Heart right ventricle (tissue), 16 donors: ENCODE measurements around the gene TCF12. TPM values are rescaled to one million over a fixed set of nuclear protein-coding genes. Genes with fewer than 3 reads are reported as not detected.

ENCODE experiments used
- ATAC-seq, 8 donors: fragments of 200-7000 bp; cut with Tn5 transposase; one replicate each; pipeline ENCODE4 v1.9.1; 2020; ENCODE audit warnings: mild to moderate bottlenecking in 8 of 8, moderate library complexity in 8 of 8, moderate number of reproducible peaks in 1 of 8
- DNase-seq, 2 donors: peaks; one replicate each; pipeline ENCODE4 v3.0.0-alpha.2; 2020
- H3K27ac ChIP-seq, 10 donors: fragments of 200-600 bp; sonication (generic) in 2 of 10; one replicate each; pipeline versions ENCODE4 v1.5.0 to v1.8.0; 2020 to 2022; ENCODE audit warnings: mild to moderate bottlenecking in 3 of 10
- H3K27me3 ChIP-seq, 7 donors: fragments of 200-600 bp; one replicate each; pipeline ENCODE4 v1.8.0; 2021 to 2022; ENCODE audit warnings: mild to moderate bottlenecking in 2 of 7
- H3K36me3 ChIP-seq, 9 donors: fragments of 200-600 bp; sonication (generic) in 1 of 9; one replicate each; pipeline versions ENCODE4 v1.5.0 to v1.8.0; 2020 to 2022; ENCODE audit warnings: mild to moderate bottlenecking in 2 of 9
- H3K4me1 ChIP-seq, 9 donors: fragments of 200-600 bp; sonication (generic) in 1 of 9; one replicate each; pipeline versions ENCODE4 v1.5.0 to v1.8.0; 2020 to 2022; ENCODE audit warnings: mild to moderate bottlenecking in 4 of 9
- H3K4me3 ChIP-seq, 10 donors: fragments of 200-600 bp; sonication (generic) in 2 of 10; one replicate each; pipeline versions ENCODE4 v1.5.0 to v1.8.0; 2020 to 2022; ENCODE audit warnings: mild to moderate bottlenecking in 7 of 10, moderate library complexity in 2 of 10
- H3K9me3 ChIP-seq, 11 donors: fragments of 200-600 bp in 10 of 11; sonication (generic) in 2 of 11; one replicate each; pipeline versions ENCODE4 v1.5.0 to v1.8.0; 2013 to 2022; ENCODE audit warnings: mild to moderate bottlenecking in 2 of 11, control low read depth in 1 of 11, moderate library complexity in 1 of 11
- WGBS, 2 donors: extraction: QIAGEN DNeasy Blood & Tissue Kit; methylation state at CpG; one replicate each; pipeline ENCODE4 v1.1.7; 2013; ENCODE audit warnings: inconsistent platforms in 1 of 2; 5-methylcytosine and 5-hydroxymethylcytosine counted together
- intact Hi-C, 10 donors: fragments of 100-400 bp; cut with DNase I; formaldehyde crosslinking; loops; one replicate each; pipeline versions ENCODE4 v1.11.1 to v1.14.2; 2022
- polyA plus RNA-seq, 2 donors: library from polyadenylated mRNA; stranded (reverse); fragments of 200-250 nt; gene quantifications; one replicate each; pipeline ENCODE4 v1.2.3, GENCODE V29; 2013
- total RNA-seq, 10 donors: library from RNA; stranded (reverse); fragmentation: NEBNext Ultra II Directional in 3 of 10; extraction: Animal tissue kit (Norgen Biotek cat#: 25700) in 3 of 10; gene quantifications; one replicate each; pipeline versions ENCODE4 v1.2.1 to v1.2.4, GENCODE V29; 2021 to 2023
- TF ChIP-seq, protein P1 (sequence below), 9 donors: fragments of 200-600 bp; sonication (generic) in 2 of 9; IDR thresholded peaks; one replicate each; pipeline versions ENCODE4 v1.5.0 to v1.8.0; 2021 to 2022; ENCODE audit warnings: antibody characterized with exemption in 9 of 9, mild to moderate bottlenecking in 5 of 9, moderate library complexity in 1 of 9
- donor health status: Arrhythmogenic right ventricular cardiomyopathy.
- donor health status: ischemic (EF 13 %, LVEDD 7.1; RV severe dilation, severe dysfunction).
- donor health status: healthy with polysubstance abuse.
- donor health status: DM: no; HTN: yes; CAD: no.
- donor health status: DM: no; HTN: no; CAD: no.
- donor health status: ischemic (EF 25% LVEDD 6.9; RV normal size, moderate dysfunction).
- donor health status: ischemic (EF 25% LVEDD 5.7; RV mildly dilated, moderate dysfunction).
- donor health status: healthy.
- donor health status: DM: yes; HTN: yes; CAD: no.
- donor health status: Ischemic cardiomyopathy.
- donor health status: ischemic (EF 35%, LVEDD 5.7; RV mildly dilated, moderate dysfunction).
- donor health status: nonischemic (EF 11% LVEDD 7.7; RV severe dilation, severe dysfunction).
- donor health status: DM: yes; HTN: yes; CAD: no.
- donor health status: PGD.
- donor health status: ischemic (EF 29% LVEDD 5.4; RV normal size, mild dysfunction).
- donor health status: nonischemic (EF 23%, LVEDD 6.1; RV moderate dilation, normal function).

The TCF12 gene
- total and polyA plus RNA-seq, 12 donors: 8.7 to 55.7 (median 38.4) TPM

DNA sequence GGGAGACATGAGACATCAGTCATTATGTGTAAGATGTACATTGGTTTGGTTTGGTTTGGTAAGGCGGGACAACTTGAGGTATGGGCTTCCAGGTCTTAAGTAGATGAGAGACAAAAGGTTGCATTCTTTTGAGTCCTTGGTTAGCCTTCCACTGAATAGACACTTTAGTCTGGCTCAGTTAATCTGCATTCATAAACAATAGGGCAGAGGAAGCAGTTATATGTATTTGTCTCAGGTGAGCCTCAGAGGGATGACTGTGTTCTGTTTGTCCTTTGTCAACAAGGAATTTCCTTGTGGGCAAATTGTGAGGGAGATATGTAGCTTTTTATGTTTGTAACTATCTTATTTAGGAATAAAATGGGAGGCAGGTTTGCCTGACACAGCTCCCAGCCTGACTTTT is 50.4 kb downstream of the TCF12 start:
- H3K27me3 ChIP-seq: no peaks in the 10 kb centered on the region
- TF ChIP-seq, protein P1, sequence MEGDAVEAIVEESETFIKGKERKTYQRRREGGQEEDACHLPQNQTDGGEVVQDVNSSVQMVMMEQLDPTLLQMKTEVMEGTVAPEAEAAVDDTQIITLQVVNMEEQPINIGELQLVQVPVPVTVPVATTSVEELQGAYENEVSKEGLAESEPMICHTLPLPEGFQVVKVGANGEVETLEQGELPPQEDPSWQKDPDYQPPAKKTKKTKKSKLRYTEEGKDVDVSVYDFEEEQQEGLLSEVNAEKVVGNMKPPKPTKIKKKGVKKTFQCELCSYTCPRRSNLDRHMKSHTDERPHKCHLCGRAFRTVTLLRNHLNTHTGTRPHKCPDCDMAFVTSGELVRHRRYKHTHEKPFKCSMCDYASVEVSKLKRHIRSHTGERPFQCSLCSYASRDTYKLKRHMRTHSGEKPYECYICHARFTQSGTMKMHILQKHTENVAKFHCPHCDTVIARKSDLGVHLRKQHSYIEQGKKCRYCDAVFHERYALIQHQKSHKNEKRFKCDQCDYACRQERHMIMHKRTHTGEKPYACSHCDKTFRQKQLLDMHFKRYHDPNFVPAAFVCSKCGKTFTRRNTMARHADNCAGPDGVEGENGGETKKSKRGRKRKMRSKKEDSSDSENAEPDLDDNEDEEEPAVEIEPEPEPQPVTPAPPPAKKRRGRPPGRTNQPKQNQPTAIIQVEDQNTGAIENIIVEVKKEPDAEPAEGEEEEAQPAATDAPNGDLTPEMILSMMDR (IDR thresholded peaks at IDR 0.05): no peak
- no peak overlapping the region for H3K4me3 ChIP-seq
- DNase-seq (no peak), ATAC-seq (no peak)
- peaks cover 0 to 85% (median 49%) of the 10 kb centered on the region in 9 donors for H3K4me1 ChIP-seq
- intact Hi-C loops: no loop called here
- WGBS, 2 donors: 100% methylated on average over 1 of the region's 1 CpG
- H3K27ac ChIP-seq: no peak overlapping the region
- no peaks in the 10 kb centered on the region for H3K36me3 ChIP-seq
- H3K9me3 ChIP-seq: no peaks in the 10 kb centered on the region

DNA sequence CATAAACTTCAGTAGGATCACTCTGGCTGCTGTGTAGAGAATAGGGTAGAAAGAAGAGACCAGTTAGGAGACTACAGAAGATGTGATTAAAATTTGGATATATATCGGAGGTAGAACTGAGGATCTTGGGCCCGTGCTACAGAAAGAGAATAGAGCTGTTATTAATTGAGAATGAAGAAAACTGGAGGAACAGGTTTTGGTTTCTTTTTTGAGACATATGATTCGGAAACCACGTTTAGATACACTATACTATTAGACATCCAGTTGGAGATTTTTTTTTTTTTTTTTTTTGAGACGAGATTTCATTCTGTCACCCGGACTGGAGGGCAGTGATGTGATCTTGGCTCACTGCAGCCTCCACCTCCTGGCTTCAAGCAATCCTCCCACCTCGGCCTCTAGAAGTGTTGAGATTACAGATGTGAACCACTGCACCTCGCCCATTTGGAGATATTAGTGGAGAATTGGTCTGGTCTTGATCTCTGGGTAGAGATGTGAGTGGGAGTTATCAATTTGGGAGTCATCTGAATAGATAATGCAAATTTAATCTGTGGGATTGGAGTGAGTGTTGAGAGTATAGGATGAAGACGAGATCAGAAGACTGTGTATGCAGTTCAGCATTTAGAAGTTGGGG is 50.9 kb downstream of the TCF12 start:
- no peaks in the 10 kb centered on the region for H3K9me3 ChIP-seq
- TF ChIP-seq, protein P1 (IDR thresholded peaks at IDR 0.05): no peak
- intact Hi-C loops: no loop called here
- 82 to 84% methylated on average over 9 of the region's 9 CpGs for WGBS, 2 donors
- no peaks in the 10 kb centered on the region for H3K27me3 ChIP-seq
- peaks cover 0 to 82% (median 43%) of the 10 kb centered on the region in 9 donors for H3K4me1 ChIP-seq
- H3K27ac ChIP-seq: no peak overlapping the region
- no peaks in the 10 kb centered on the region for H3K36me3 ChIP-seq
- DNase-seq (no peak), ATAC-seq (no peak)
- no peak overlapping the region for H3K4me3 ChIP-seq

DNA sequence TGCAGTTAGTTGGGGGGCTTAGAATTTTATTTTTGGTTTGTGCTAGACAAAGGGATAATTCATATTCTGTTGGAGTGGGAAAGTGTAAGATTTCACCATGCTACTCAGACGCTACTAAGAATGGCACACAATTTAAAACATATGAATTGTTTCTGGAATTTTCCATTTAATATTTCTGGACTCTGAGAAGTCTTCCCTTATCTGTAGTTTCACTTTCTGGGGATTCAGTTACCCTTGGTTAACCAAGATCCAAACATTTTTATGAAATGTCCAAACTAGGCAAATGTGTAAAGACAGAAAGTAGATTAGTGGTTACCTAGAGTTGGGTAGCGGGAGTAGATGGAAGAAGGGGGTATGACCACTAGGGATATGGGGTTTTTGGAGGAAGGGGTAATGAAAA is 53.1 kb downstream of the TCF12 start:
- 79 to 86% methylated on average over 2 of the region's 2 CpGs for WGBS, 2 donors
- DNase-seq: no peak
- TF ChIP-seq, protein P1 (IDR thresholded peaks at IDR 0.05): no peak
- peak in 2 of 8 donors; percentile 16 to 20 for ATAC-seq
- Histone ChIP-seq H3K36me3 (no peaks in the 10 kb centered on the region), H3K4me1 (peaks cover 0 to 77% (median 43%) of the 10 kb centered on the region in 9 donors), H3K9me3 (no peaks in the 10 kb centered on the region), H3K27me3 (no peaks in the 10 kb centered on the region), H3K27ac (peak overlapping the region in 1 of 10 donors; percentile 26), H3K4me3 (no peak overlapping the region)
- intact Hi-C loops: no loop called here

DNA sequence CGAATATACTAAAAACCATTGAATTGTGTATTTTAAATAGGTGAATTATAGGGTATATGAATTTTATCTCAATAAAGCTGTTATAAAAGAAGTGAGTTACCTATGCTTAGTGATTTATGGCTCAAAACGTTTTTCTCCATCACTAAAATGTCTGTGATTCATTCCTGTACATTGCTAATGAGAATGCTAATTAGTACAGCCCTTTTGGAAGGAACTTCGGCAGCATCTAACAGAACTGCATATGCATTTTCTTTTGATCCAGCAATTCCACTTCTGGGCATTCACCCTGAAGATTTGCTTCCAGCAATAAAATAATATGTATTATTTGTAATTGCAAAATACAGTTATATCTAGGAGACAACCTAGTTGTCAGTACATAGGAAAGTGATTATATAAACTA is 53.6 kb downstream of the TCF12 start:
- DNase-seq (no peak), ATAC-seq (no peak)

More for the DNA sequence above, 53.6 kb downstream of the TCF12 start:
- intact Hi-C loops: no loop called here
- Histone ChIP-seq H3K9me3 (no peaks in the 10 kb centered on the region), H3K27ac (no peak overlapping the region), H3K4me3 (no peak overlapping the region), H3K27me3 (no peaks in the 10 kb centered on the region), H3K4me1 (peaks cover 0 to 75% (median 46%) of the 10 kb centered on the region in 9 donors), H3K36me3 (no peaks in the 10 kb centered on the region)
- TF ChIP-seq, protein P1 (IDR thresholded peaks at IDR 0.05): no peak
- WGBS, 2 donors: 63 to 64% methylated on average over 3 of the region's 3 CpGs
